Measurements from ENCODE around the gene PRUNE2. TPM values are rescaled to one million over a fixed set of nuclear protein-coding genes. Genes with fewer than 3 reads are reported as not detected.

The PRUNE2 gene
- total RNA-seq, 1 donor from 2014 or later = 8.7 TPM

- H3K27me3 ChIP-seq (ENCODE audit: insufficient read depth, low read length) = no peaks in the 10 kb centered on the region
- H3K9me3 ChIP-seq (ENCODE audit: insufficient read depth, low read depth, low read length) = peaks cover 6% of the 10 kb centered on the region
- no peak overlapping the region for H3K4me2 ChIP-seq (ENCODE audit: low read length)
- H4K20me1 ChIP-seq (ENCODE audit: insufficient read depth, low read length) = no peaks in the 10 kb centered on the region
- no peak overlapping the region for H3K27ac ChIP-seq (ENCODE audit: low read depth, low read length)
- H3K4me1 ChIP-seq (ENCODE audit: insufficient read depth, low read length) = peaks cover 24% of the 10 kb centered on the region
- no peaks in the 10 kb centered on the region for H3K79me2 ChIP-seq (ENCODE audit: insufficient read depth, low read length)
- TF ChIP-seq, protein P1, sequence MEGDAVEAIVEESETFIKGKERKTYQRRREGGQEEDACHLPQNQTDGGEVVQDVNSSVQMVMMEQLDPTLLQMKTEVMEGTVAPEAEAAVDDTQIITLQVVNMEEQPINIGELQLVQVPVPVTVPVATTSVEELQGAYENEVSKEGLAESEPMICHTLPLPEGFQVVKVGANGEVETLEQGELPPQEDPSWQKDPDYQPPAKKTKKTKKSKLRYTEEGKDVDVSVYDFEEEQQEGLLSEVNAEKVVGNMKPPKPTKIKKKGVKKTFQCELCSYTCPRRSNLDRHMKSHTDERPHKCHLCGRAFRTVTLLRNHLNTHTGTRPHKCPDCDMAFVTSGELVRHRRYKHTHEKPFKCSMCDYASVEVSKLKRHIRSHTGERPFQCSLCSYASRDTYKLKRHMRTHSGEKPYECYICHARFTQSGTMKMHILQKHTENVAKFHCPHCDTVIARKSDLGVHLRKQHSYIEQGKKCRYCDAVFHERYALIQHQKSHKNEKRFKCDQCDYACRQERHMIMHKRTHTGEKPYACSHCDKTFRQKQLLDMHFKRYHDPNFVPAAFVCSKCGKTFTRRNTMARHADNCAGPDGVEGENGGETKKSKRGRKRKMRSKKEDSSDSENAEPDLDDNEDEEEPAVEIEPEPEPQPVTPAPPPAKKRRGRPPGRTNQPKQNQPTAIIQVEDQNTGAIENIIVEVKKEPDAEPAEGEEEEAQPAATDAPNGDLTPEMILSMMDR (IDR thresholded peaks at IDR 0.05; ENCODE audit: insufficient read depth, low read depth, low read length) = no peak
- no peak for TF ChIP-seq EZH2 (IDR thresholded peaks at IDR 0.05; ENCODE audit: insufficient read depth, low read length)
- Mint-ChIP-seq H3K27me3 (ENCODE audit: low read depth, unreplicated experiment) (no peaks in the 10 kb centered on the region), H3K36me3 (ENCODE audit: low read depth, unreplicated experiment) (no peaks in the 10 kb centered on the region), H3K4me3 (ENCODE audit: unreplicated experiment) (no peak overlapping the region), H3K27ac (ENCODE audit: unreplicated experiment) (peak overlapping the region; percentile 80), H3K4me1 (ENCODE audit: low read depth, unreplicated experiment) (peaks cover 30% of the 10 kb centered on the region), H3K9me3 (ENCODE audit: unreplicated experiment) (peaks cover 8% of the 10 kb centered on the region)
- H3K36me3 ChIP-seq (ENCODE audit: insufficient read depth, low read length) = no peaks in the 10 kb centered on the region
- no peak for DNase-seq (ENCODE audit: low read depth)
- H2AFZ ChIP-seq (ENCODE audit: low read depth, low read length) = no peak overlapping the region
- no peak overlapping the region for H3K9ac ChIP-seq (ENCODE audit: low read length)
- no peak for FAIRE-seq
- H3K4me3 ChIP-seq (ENCODE audit: insufficient read depth, low read depth, low read length) = no peak overlapping the region
Measured at GRCh38 chr9:76573905-76574760, 331.8 kb downstream of the PRUNE2 start.

- Mint-ChIP-seq H3K9me3 (ENCODE audit: unreplicated experiment) (peaks cover 8% of the 10 kb centered on the region), H3K36me3 (ENCODE audit: low read depth, unreplicated experiment) (no peaks in the 10 kb centered on the region)
Measured at GRCh38 chr9:76573408-76573807, 332.5 kb downstream of the PRUNE2 start.

More at GRCh38 chr9:76573408-76573807, 332.5 kb downstream of the PRUNE2 start:
- Mint-ChIP-seq H3K27ac (ENCODE audit: unreplicated experiment) (no peak overlapping the region), H3K4me1 (ENCODE audit: low read depth, unreplicated experiment) (peaks cover 30% of the 10 kb centered on the region), H3K4me3 (ENCODE audit: unreplicated experiment) (no peak overlapping the region), H3K27me3 (ENCODE audit: low read depth, unreplicated experiment) (no peaks in the 10 kb centered on the region)
- Histone ChIP-seq H3K4me2 (ENCODE audit: low read length) (no peak overlapping the region), H3K79me2 (ENCODE audit: insufficient read depth, low read length) (no peaks in the 10 kb centered on the region), H3K27ac (ENCODE audit: low read depth, low read length) (no peak overlapping the region), H3K36me3 (ENCODE audit: insufficient read depth, low read length) (no peaks in the 10 kb centered on the region), H3K27me3 (ENCODE audit: insufficient read depth, low read length) (no peaks in the 10 kb centered on the region), H4K20me1 (ENCODE audit: insufficient read depth, low read length) (no peaks in the 10 kb centered on the region), H3K9me3 (ENCODE audit: insufficient read depth, low read depth, low read length) (peaks cover 6% of the 10 kb centered on the region), H3K9ac (ENCODE audit: low read length) (no peak overlapping the region), H3K4me3 (ENCODE audit: insufficient read depth, low read depth, low read length) (no peak overlapping the region), H3K4me1 (ENCODE audit: insufficient read depth, low read length) (peaks cover 24% of the 10 kb centered on the region), H2AFZ (ENCODE audit: low read depth, low read length) (no peak overlapping the region)
- FAIRE-seq = no peak
- TF ChIP-seq, protein P1 (IDR thresholded peaks at IDR 0.05; ENCODE audit: insufficient read depth, low read depth, low read length) = no peak
- TF ChIP-seq EZH2 (IDR thresholded peaks at IDR 0.05; ENCODE audit: insufficient read depth, low read length) = no peak
- DNase-seq (ENCODE audit: low read depth) = no peak
